ENCODE data around the gene IGIP. TPM values are rescaled to one million over a fixed set of nuclear protein-coding genes. Genes with fewer than 3 reads are reported as not detected.
A peak's percentile ranks its signal among the peaks of the same experiment; 100 is the strongest.

Gene IGIP
- total and polyA plus RNA-seq, 4 donors, result 2.3 to 11.8 (median 3.7) TPM

GRCh38 chr5:140168371-140168770, 42.6 kb downstream of the IGIP start:
- Histone ChIP-seq H3K27me3 (ENCODE audit: control insufficient read depth in 4 of 4, insufficient read depth in 4 of 4, low read length in 3 of 4) (no peaks in the 10 kb centered on the region), H3K4me1 (ENCODE audit: control insufficient read depth in 4 of 4, insufficient read depth in 4 of 4, low read length in 3 of 4) (peaks cover 2 to 13% (median 8%) of the 10 kb centered on the region in 4 donors), H3K4me3 (ENCODE audit: low read depth in 1 of 3, low read length in 3 of 3) (no peak overlapping the region), H3K9me3 (ENCODE audit: control insufficient read depth in 4 of 4, low read length in 3 of 4) (no peaks in the 10 kb centered on the region), H3K27ac (ENCODE audit: low read depth in 1 of 2, low read length in 2 of 2) (no peak overlapping the region), H3K9ac (ENCODE audit: low read depth in 1 of 2, low read length in 2 of 2) (no peak overlapping the region), H3K36me3 (ENCODE audit: control insufficient read depth in 4 of 4, insufficient read depth in 3 of 4, low read depth in 1 of 4, low read length in 3 of 4) (no peaks in the 10 kb centered on the region)
- TF ChIP-seq SP1 (IDR thresholded peaks at IDR 0.05) (no peak), JUND (IDR thresholded peaks at IDR 0.05) (no peak), FOXA1 (IDR thresholded peaks at IDR 0.05) (no peak), TAF1 (conservative IDR thresholded peaks at IDR 0.05) (no peak), FOXA2 (IDR thresholded peaks at IDR 0.05) (no peak), ZBTB33 (IDR thresholded peaks at IDR 0.05) (no peak), ATF3 (IDR thresholded peaks at IDR 0.05) (no peak), EGR1 (IDR thresholded peaks at IDR 0.05; ENCODE audit: low read depth in 2 of 2) (no peak), RAD21 (IDR thresholded peaks at IDR 0.05) (no peak), YY1 (IDR thresholded peaks at IDR 0.05) (no peak), REST (IDR thresholded peaks at IDR 0.05) (no peak), MAX (IDR thresholded peaks at IDR 0.05) (no peak), HNF4A (conservative IDR thresholded peaks at IDR 0.05) (no peak), HNF4G (IDR thresholded peaks at IDR 0.05) (no peak), CTCF (IDR thresholded peaks at IDR 0.05; ENCODE audit: low read depth, low read length, missing input control) (no peak)
- no peak for DNase-seq (ENCODE audit: low spot score)
- WGBS, result 99% methylated on average over 2 of the region's 2 CpGs

- H3K9me3 ChIP-seq (ENCODE audit: control insufficient read depth in 4 of 4, low read length in 3 of 4), result no peaks in the 10 kb centered on the region
- H3K36me3 ChIP-seq (ENCODE audit: control insufficient read depth in 4 of 4, insufficient read depth in 3 of 4, low read depth in 1 of 4, low read length in 3 of 4), result no peaks in the 10 kb centered on the region
- H3K27me3 ChIP-seq (ENCODE audit: control insufficient read depth in 4 of 4, insufficient read depth in 4 of 4, low read length in 3 of 4), result no peaks in the 10 kb centered on the region
- no peak overlapping the region for H3K27ac ChIP-seq (ENCODE audit: low read depth in 1 of 2, low read length in 2 of 2)
- 97% methylated on average over 1 of the region's 1 CpG for WGBS
- TF ChIP-seq CTCF (IDR thresholded peaks at IDR 0.05; ENCODE audit: low read depth, low read length, missing input control) (peak; percentile 15), EGR1 (IDR thresholded peaks at IDR 0.05; ENCODE audit: low read depth in 2 of 2) (no peak), RXRA (IDR thresholded peaks at IDR 0.05) (no peak), JUND (IDR thresholded peaks at IDR 0.05) (no peak), FOXA1 (IDR thresholded peaks at IDR 0.05) (no peak), RAD21 (IDR thresholded peaks at IDR 0.05) (peak; percentile 31 to 39), YY1 (IDR thresholded peaks at IDR 0.05) (no peak), SP1 (IDR thresholded peaks at IDR 0.05) (no peak), MAX (IDR thresholded peaks at IDR 0.05) (no peak), ATF3 (IDR thresholded peaks at IDR 0.05) (no peak)
- no peak overlapping the region for H3K4me3 ChIP-seq (ENCODE audit: low read depth in 1 of 3, low read length in 3 of 3)
- no peak overlapping the region for H3K9ac ChIP-seq (ENCODE audit: low read depth in 1 of 2, low read length in 2 of 2)
- DNase-seq (ENCODE audit: low spot score), result no peak
- peaks cover 3 to 14% (median 9%) of the 10 kb centered on the region in 4 donors for H3K4me1 ChIP-seq (ENCODE audit: control insufficient read depth in 4 of 4, insufficient read depth in 4 of 4, low read length in 3 of 4)
Measured at GRCh38 chr5:140169410-140169809, 43.7 kb downstream of the IGIP start.

All from liver (tissue), 9 donors.